ENCODE results near the gene SLC15A3.

Gene SLC15A3

DNA sequence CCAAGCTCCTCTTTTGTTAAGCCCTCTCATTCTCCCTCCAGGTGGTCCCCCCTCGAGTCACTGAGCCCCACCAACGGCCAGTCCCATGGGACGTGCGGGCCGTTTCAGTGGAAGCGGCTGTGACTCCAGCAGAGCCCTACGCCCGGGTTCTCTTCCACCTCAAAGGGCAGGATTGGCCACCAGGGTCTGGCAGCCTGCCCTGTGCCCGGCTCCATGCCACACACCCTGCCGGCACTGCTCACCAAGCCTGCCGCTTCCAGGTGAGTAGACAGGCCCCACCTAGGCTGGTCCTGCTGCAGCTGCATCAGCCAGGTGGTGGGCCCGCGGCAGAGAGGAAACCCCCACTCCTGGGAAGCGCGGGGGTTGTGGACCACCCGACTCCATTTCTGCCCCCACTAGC lies 24.4 kb downstream of the SLC15A3 start:
- no peak for DNase-seq

- no peak for DNase-seq
Observed at GRCh38 chr11:60927061-60927592, 24.8 kb downstream of the SLC15A3 start.

DNA sequence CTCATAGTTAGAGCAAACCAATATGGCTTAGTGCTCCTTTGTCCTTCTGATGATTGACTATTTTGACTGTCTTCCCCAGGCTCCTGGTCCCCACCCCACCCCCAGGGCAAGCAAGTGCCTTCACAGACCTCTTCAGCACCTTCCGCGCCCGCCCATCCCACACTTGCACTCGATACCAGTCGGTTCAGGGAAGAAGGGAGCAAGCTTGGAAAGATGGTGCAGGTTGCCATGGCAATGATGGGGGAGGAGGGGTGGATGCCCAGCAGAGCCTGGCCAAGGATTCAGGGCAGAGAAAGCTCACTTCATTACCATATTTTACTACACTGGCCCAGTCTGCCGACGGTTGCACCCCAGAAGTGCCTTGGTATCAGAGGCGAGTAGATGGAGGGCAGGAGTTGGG lies 25.5 kb downstream of the SLC15A3 start:
- no peak for DNase-seq

DNA sequence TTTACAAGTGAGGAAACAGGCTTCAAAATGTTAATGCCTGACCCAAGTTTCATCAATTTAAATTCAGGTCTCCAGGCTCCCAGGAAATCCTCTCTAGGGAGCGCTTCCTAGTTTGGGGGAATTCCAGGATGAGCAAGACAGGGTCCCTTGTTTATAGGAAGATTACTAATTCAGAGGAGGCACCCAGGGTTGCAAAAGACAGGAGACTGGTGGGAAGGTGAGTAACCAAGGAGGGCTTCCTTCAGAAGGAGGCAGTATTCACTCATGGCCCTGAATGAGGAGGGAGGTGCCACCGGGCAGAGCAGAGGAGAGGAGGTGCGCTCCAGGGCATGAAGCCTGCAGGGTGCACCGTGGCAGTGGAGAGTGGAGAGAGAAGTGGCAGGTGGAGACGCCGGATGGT lies 26.1 kb downstream of the SLC15A3 start:
- DNase-seq = no peak

GRCh38 chr11:60924906-60925853 lies 26.8 kb downstream of the SLC15A3 start:
- no peak for DNase-seq

GRCh38 chr11:60924110-60924905 lies 27.7 kb downstream of the SLC15A3 start, which contains the start of gene TMEM132A:
TSS of gene TMEM132A (plus strand) at chr11:60924460. CDS start at chr11:60924634, 174 bp downstream.
- DNase-seq = no peak

DNA sequence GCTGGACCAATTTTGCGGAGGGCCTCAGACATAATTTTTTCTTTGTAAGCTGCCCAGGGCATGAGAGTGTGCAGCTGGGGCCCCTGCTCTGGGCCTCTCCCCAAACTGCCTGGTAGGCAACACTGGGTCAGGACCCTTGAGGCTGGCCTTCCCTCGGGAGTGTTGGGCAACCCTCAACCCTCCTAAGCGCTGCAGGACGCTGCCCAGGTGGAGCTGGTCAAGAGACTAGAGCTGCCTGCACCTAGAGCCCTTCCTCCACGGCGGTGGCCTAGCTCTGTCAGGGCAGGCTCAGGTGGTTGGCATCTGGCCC lies 28.2 kb downstream of the SLC15A3 start:
- DNase-seq = no peak

DNA sequence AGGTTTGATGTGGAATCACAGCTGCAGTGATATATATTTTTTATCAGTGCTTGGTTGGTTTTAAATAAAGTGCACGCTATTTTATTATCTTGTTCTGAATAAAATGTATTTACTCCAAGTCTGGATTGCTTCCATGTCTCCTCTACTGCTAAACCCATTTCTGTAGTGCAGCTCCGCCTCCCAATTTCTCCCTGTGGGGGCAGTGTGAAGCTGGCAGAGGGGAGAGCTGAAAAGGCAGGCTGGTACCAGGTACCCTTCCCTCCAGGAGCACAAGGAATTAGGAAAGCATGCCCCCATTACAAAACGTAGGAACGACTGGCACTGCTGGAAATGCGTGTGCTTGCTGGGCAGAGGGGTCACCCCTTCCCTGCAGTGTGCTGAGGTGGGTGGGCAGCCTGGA lies 28.6 kb downstream of the SLC15A3 start:
- no peak for DNase-seq

GRCh38 chr11:60922906-60923305 lies 29.1 kb downstream of the SLC15A3 start:
- DNase-seq = no peak

DNA sequence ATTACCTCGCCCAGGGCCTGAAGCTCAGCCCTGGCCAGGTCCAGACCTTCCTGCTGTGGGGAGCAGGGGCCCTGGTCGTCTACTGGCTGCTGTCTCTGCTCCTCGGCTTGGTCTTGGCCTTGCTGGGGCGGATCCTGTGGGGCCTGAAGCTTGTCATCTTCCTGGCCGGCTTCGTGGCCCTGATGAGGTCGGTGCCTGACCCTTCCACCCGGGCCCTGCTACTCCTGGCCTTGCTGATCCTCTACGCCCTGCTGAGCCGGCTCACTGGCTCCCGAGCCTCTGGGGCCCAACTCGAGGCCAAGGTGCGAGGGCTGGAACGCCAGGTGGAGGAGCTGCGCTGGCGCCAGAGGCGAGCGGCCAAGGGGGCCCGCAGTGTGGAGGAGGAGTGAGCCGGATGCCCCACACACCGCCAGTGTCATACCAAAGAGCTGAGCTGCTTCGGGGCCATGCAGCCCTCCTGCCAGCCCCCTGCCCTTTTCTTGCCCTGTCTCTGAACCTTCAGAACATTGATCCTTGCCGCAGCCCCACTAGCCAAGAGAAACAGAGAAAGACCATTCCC lies 30.1 kb downstream of the SLC15A3 start:
- DNase-seq = no peak

GRCh38 chr11:60921259-60921658 lies 30.7 kb downstream of the SLC15A3 start:
- no peak for DNase-seq

DNA sequence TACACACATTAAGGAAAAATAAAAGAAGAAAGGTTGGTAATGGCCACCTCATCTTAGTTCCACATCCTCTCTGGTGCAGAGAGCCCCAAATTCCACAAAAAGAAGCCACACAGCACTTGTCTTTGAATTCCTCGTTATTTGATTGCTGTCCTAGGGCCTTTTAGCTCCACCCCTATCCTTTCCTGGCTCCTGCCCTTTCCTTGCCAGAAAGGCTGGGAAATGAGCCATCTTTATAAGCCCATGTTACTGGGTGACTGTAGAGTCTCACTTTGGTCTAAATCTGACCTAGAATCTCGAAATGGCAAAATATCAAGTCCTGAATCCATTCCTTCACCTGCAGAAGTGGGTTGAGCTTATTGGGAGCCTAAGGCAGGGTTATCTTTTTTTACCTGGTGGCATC lies 32.0 kb downstream of the SLC15A3 start:
- DNase-seq = no peak

- DNase-seq = no peak
Observed at GRCh38 chr11:60919320-60919719, 32.7 kb downstream of the SLC15A3 start.

- DNase-seq = no peak
Observed at GRCh38 chr11:60918939-60919265, 33.1 kb downstream of the SLC15A3 start.

GRCh38 chr11:60918251-60918938 lies 33.6 kb downstream of the SLC15A3 start:
- no peak for DNase-seq

DNA sequence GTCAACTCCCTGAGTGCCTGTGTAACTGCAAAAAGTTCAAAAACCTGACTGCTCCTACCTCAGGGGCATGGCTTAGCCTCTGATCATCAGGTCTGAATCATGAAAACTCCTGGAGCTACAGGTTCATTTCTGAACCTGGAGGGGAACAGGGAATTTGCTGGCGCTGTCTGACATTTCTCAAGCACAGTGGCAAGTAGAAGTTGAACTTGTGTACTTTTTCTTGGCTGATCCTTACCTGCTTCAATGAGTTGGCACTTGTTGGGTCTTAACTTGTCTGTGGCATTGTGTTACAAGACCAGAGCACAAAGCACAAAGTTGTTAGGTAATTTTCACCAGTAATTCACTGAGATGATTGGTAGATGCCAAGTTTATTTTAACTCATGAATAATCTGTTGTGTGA lies 34.7 kb downstream of the SLC15A3 start:
- DNase-seq = no peak

- no peak for DNase-seq
Observed at GRCh38 chr11:60916669-60917206, 35.2 kb downstream of the SLC15A3 start.

DNA sequence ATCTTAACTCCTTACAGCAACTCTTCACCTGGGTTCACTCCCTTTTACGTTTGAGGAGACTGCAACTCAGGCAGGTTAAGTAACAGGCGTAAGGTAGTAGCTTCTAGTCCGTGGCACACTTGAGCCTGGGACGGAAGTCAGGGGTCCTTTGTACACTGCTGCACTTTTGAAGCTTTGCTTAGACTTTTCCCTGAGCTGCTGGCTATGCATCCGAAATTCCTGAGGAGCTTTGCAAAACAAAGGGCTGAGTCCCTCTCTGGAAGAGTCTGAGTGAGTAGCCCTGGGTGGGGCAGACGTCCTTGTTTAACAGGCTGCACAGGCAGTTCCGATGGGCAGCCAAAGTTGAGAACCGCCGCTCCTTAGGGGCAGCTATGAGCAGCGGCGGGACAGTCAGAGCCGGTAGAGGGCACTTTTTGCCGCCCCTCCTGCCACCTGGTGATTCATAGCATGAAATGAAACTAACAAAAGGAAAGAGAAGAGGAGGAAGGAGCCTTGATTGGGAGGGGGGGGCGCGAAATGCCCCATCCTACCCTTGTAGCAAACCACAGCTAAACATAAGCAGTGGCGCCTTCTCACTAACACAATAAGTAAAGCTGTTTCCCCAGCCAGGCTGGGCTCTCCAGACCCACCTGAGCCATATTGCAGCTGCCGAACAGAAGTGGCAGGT lies 36.6 kb downstream of the SLC15A3 start:
- DNase-seq = no peak

DNA sequence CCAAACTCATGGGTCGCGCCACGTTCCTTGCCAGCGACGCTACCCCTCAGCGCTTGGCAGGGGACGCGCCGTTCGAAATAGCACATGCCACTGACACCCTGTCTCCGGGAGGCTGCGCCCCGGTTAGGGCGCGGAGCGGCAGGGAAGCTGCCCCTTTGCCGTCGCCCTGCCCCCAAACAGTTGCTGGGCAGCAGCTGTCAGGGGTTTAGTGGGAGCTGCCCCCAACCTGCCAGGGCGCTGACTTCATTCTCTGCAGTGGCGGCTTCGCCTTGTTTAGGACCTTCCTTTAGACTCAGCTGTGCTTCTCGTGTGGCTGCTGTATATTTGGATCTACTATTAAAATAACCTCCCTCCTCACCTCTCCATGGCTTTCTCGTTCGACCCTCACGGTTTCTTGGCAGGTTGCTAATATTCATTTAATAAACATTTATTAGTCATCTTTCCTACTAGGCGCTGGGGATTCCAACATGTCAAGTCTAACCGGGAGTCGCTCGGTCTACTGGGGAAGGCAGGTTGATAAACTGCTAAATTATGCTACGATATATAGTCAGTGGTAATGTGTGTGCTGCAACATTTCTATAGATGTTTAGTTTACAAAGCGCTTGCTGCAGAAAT lies 37.2 kb downstream of the SLC15A3 start:
- DNase-seq = no peak

GRCh38 chr11:60913793-60914632 lies 38.0 kb downstream of the SLC15A3 start, which contains the start of gene TMEM109:
TSS of gene TMEM109 (plus strand) at chr11:60914158. CDS start at chr11:60919694, 5,536 bp downstream.
- peak; percentile 38 for DNase-seq

All from SHP77 treated with DMSO at 0.1 percent for 48 hours (cell line).